ENCODE measurements around the gene UBE4B. TPM values are rescaled to one million over a fixed set of nuclear protein-coding genes. Genes with fewer than 3 reads are reported as not detected.
"Not testable (repeated sequence)": the region's sequence is repeated elsewhere in the genome, so short reads cannot be mapped to it uniquely, and the experiment has no call there.

The UBE4B gene
- total RNA-seq, 1 donor from 2014 or later = 39.3 TPM

DNA sequence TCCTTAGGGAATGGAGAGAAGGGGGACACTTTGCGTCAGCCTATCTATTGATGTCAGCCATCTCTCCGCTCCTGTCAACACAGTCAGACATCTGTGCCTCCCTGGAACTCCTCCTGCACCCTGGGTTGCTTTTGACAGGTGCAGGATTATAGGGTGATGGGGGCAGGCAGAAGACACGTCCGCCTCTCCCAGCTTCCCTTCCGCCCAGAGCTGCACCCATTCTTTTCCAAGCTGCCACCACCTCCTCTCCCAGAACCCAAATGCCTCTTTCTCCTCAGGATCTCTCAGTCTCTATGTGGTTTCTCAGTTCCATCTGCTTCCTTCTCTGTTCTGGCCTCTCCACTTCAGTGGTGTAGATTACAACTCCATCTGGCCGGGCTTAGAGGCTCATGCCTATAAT lies 160.5 kb downstream of the UBE4B start:
- TF ChIP-seq, protein P1, sequence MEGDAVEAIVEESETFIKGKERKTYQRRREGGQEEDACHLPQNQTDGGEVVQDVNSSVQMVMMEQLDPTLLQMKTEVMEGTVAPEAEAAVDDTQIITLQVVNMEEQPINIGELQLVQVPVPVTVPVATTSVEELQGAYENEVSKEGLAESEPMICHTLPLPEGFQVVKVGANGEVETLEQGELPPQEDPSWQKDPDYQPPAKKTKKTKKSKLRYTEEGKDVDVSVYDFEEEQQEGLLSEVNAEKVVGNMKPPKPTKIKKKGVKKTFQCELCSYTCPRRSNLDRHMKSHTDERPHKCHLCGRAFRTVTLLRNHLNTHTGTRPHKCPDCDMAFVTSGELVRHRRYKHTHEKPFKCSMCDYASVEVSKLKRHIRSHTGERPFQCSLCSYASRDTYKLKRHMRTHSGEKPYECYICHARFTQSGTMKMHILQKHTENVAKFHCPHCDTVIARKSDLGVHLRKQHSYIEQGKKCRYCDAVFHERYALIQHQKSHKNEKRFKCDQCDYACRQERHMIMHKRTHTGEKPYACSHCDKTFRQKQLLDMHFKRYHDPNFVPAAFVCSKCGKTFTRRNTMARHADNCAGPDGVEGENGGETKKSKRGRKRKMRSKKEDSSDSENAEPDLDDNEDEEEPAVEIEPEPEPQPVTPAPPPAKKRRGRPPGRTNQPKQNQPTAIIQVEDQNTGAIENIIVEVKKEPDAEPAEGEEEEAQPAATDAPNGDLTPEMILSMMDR (conservative IDR thresholded peaks at IDR 0.05; ENCODE audit: low read depth, low read length) = no peak
- no peak for DNase-seq (ENCODE audit: low read depth)
- no peak overlapping the region for H3K4me3 ChIP-seq (ENCODE audit: low read depth, low read length)

DNA sequence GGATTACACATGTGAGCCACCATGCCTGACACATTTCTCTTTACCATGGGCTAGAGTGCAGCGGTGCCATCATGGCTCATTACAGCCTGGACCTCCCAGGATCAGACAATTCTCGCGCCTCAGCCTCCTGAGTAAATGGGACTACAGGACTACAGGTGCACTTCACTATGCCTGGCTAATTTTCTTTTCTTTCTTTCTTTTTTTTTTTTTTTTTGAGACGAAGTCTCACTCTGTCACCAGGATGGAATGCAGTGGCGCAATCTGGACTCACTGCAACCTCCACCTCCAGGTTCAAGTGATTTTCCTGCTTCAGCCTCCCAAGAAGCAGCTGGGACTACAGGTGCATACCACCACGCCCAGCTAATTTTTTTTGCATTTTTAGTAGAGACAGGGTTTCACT lies 162.8 kb downstream of the UBE4B start:
- TF ChIP-seq, protein P1 (conservative IDR thresholded peaks at IDR 0.05; ENCODE audit: low read depth, low read length) = no peak
- no peak overlapping the region for H3K4me3 ChIP-seq (ENCODE audit: low read depth, low read length)
- no peak for DNase-seq (ENCODE audit: low read depth)

DNA sequence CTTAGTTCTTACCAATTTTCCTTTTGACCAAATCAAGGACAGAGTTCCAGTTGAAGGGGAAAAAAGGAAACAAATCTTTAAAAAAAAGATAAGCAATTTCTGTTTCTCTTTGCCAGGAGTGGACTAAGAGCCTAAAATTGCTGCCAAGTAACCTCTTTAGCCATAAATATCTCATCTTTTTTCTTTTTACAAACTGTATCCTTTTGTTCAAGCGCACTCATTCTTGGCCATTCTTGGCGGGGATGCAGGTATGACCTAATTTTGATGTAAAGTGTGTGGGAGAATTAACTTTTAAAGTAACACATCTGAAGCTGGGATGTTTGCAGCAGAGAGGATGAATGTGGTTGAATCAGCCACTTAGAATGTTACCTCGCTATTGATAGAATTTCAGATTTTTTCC lies 164.2 kb downstream of the UBE4B start:
- TF ChIP-seq, protein P1 (conservative IDR thresholded peaks at IDR 0.05; ENCODE audit: low read depth, low read length) = no peak
- DNase-seq (ENCODE audit: low read depth) = no peak
- no peak overlapping the region for H3K4me3 ChIP-seq (ENCODE audit: low read depth, low read length)

DNA sequence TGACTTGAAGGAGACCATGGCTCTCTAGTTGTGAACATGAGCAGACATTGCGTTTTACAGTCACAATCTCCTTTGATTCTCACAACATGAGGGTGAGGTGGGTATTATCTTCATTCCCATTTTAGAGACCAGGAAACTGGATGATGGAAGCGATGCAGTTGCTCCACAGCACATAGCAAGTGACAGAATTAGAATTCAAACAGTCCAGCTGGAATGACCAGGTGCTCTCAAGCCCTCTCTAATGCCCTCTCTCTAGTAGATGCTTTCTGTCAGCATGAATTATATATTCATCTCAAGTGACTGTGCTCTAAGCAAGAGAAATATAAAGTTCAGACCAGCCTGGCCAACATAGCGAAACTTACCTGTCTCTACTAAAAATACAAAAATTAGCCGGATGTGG lies 167.9 kb downstream of the UBE4B start:
- H3K4me3 ChIP-seq (ENCODE audit: low read depth, low read length) = no peak overlapping the region
- TF ChIP-seq, protein P1 (conservative IDR thresholded peaks at IDR 0.05; ENCODE audit: low read depth, low read length) = no peak
- no peak for DNase-seq (ENCODE audit: low read depth)

DNA sequence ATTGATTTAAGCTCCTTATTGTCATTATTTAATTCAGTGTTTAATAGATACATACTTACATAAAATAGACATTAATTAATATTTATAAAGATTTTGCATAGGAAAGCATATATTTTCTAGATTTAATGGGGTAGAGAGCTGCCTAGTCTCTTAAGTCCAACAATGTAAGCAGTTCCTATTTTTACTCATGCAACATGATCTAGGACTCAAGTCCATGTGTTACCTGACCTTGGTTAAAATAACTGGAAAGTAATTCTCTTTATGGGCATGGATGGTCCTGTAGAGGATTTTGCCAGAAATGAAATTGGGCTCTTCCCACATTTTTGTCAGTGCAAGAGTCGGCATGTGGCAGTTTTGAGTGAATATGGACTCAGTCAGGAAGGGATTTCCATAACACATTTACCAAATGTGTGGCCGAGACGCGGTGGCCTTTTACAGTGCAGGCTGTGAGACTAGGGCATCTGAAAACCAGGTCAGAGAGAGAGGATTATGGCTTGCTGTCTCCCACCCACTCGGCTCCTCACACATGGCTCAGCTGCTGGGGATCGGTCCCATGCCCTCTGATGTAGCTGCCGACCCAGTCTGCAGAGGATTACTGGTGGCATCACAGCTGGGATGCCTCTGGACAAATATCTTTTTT lies 171.4 kb downstream of the UBE4B start:
- TF ChIP-seq, protein P1 (conservative IDR thresholded peaks at IDR 0.05; ENCODE audit: low read depth, low read length) = no peak
- H3K4me3 ChIP-seq (ENCODE audit: low read depth, low read length) = no peak overlapping the region
- DNase-seq (ENCODE audit: low read depth) = no peak

DNA sequence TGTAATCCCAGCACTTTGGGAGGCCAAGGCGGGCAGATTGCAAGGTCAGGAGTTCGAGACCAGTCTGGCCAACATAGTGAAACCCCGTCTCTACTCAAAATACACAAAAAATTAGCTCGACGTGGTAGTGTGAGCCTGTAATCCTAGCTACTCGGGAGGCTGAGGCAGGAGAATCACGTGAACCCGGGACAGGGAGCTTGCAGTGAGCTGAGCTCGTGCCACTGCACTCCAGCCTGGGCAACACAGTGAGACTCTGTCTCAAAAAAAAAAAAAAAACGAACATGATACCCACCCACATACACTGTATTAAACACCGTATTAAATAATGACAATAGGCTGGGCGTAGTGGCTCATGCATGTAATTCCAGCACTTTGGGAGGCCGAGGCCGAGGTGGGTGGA lies 172.4 kb downstream of the UBE4B start:
- not testable (repeated sequence) for H3K4me3 ChIP-seq (ENCODE audit: low read depth, low read length); DNase-seq (ENCODE audit: low read depth)

DNA sequence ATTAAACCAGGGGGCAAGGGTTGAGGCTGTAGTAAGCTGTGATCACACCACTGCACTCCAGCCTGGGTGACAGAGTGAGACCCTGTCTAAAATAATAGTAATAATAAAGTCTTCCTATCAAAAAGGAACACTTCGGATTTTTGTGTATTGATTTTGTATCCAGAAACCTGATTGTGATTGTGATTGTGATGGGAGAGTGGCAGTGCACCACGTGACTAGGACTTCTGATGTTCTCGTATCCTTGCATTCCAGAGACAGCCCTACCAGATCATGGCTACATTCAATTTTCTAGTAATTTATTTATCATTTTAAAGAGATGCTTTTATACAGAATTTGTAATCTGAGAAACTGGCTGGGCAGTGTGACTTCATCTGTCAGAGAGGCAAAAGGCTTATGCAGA lies 175.1 kb downstream of the UBE4B start:
- no peak overlapping the region for H3K4me3 ChIP-seq (ENCODE audit: low read depth, low read length)
- TF ChIP-seq, protein P1 (conservative IDR thresholded peaks at IDR 0.05; ENCODE audit: low read depth, low read length) = no peak
- DNase-seq (ENCODE audit: low read depth) = no peak

All from epithelial cell of proximal tubule (primary cell).